Fibroblast of skin of right biceps (primary cell): ENCODE data around the gene CXCR5.

Experiments
- DNase-seq: peaks from one replicate; pipeline ENCODE4 v3.0.0-alpha.2; 2013

The CXCR5 gene

GRCh38 chr11:118877487-118878162 lies 6.1 kb upstream of the CXCR5 start:
- no peak for DNase-seq

GRCh38 chr11:118878163-118878563 lies 5.5 kb upstream of the CXCR5 start:
- DNase-seq, result no peak

- peak; percentile 41 for DNase-seq
Measured at GRCh38 chr11:118881228-118881627, 2.5 kb upstream of the CXCR5 start.

GRCh38 chr11:118882491-118882890 lies 1.2 kb upstream of the CXCR5 start:
- no peak for DNase-seq

- DNase-seq, result no peak
Measured at GRCh38 chr11:118883004-118883367, 706 bp upstream of the CXCR5 start.

GRCh38 chr11:118884875-118885274 lies 1.2 kb downstream of the CXCR5 start:
- no peak for DNase-seq

- DNase-seq, result no peak
Measured at GRCh38 chr11:118885319-118885718, 1.6 kb downstream of the CXCR5 start.

- no peak for DNase-seq
Measured at GRCh38 chr11:118885831-118886565, 2.3 kb downstream of the CXCR5 start.

GRCh38 chr11:118886681-118887111 lies 3.0 kb downstream of the CXCR5 start:
- DNase-seq, result no peak

GRCh38 chr11:118887206-118887605 lies 3.5 kb downstream of the CXCR5 start:
- DNase-seq, result no peak

GRCh38 chr11:118888398-118888797 lies 4.7 kb downstream of the CXCR5 start:
- no peak for DNase-seq

- peak; percentile 63 for DNase-seq
Measured at GRCh38 chr11:118889797-118890196, 6.1 kb downstream of the CXCR5 start.

- DNase-seq, result no peak
Measured at GRCh38 chr11:118892514-118892913, 8.8 kb downstream of the CXCR5 start.

- DNase-seq, result no peak
Measured at GRCh38 chr11:118892964-118893363, 9.3 kb downstream of the CXCR5 start.

- no peak for DNase-seq
Measured at GRCh38 chr11:118893662-118894061, 10.0 kb downstream of the CXCR5 start.

GRCh38 chr11:118894192-118894591 lies 10.5 kb downstream of the CXCR5 start:
- DNase-seq, result no peak

GRCh38 chr11:118895093-118896039 lies 11.7 kb downstream of the CXCR5 start:
- DNase-seq, result no peak

- DNase-seq, result no peak
Measured at GRCh38 chr11:118896472-118896913, 12.8 kb downstream of the CXCR5 start.

GRCh38 chr11:118896921-118897591 lies 13.4 kb downstream of the CXCR5 start:
- DNase-seq, result no peak

GRCh38 chr11:118897721-118898310 lies 14.1 kb downstream of the CXCR5 start:
- DNase-seq, result no peak

- DNase-seq, result no peak
Measured at GRCh38 chr11:118898400-118899295, 15.0 kb downstream of the CXCR5 start.
